HG03108 (cell line): ENCODE measurements around the gene RNU6-7.

ENCODE experiments used
- ATAC-seq: cut with Tn5 transposase; IDR thresholded peaks from one replicate; pipeline ENCODE4 v1.9.1; 2021; ENCODE audit warnings: moderate library complexity; ENCODE audit not compliant: unreplicated experiment

RNU6-7 gene

DNA sequence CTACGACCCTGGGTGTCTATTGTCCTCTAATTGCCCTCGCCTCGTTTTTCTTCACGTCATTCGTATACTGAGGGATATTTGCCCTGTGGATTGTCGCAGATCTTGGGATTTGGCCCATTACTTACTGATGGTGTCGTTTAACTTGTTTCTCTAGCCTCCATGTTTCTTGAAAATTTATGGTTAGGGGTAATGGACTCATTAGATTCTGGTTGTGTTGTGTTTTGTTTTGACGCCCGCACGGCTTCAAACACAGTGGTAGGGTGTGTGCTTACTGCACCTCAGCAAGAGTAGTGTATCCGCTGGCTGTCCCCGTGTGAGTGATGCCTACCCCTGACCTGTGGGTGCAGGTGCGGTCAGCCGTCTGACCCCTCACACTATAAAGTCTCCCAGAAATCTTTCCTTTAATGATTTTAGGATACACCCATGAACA, 2.1 kb downstream of the RNU6-7 start:
- no peak for ATAC-seq

DNA sequence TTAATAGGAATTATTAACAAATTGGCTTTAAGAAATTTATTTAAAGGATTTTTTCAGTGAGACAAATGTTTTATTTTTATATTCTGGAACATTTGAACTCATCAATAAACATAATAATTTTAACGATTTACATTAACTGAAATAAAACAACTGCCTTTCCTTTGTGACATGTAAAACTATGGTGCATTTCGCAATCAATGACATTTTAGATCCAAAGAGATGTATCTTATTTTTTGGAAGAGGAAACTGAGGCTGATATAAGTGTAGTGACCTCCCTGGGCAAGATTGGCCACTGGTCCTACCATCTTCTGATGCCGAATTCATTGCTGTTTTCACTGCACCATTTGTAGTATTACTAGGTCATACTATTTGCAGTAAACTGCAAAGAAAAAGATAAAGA, 3.7 kb downstream of the RNU6-7 start:
- no peak for ATAC-seq

GRCh38 chr14:32205984-32206383, 4.1 kb downstream of the RNU6-7 start:
- no peak for ATAC-seq

- ATAC-seq, result no peak
Observed at GRCh38 chr14:32206552-32206951, 4.7 kb downstream of the RNU6-7 start.

DNA sequence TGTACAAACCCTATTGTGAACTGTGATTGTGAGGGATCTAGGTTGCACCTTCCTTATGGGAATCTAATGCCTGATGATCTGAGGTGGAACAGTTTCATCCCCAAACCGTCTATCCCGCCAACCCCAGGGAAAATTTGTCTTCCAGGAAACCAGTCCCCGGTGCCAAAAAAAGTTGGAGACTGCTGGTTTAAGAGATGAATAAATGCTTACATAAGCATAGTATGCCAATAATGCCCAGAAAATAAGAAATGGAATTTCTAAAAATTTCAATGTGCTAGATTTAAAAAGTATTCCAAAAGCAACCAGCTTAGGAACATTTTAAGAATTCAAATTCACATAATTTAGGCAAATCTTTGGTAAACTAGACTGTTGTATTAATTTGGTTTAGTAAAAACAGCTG, 6.6 kb downstream of the RNU6-7 start:
- no peak for ATAC-seq

DNA sequence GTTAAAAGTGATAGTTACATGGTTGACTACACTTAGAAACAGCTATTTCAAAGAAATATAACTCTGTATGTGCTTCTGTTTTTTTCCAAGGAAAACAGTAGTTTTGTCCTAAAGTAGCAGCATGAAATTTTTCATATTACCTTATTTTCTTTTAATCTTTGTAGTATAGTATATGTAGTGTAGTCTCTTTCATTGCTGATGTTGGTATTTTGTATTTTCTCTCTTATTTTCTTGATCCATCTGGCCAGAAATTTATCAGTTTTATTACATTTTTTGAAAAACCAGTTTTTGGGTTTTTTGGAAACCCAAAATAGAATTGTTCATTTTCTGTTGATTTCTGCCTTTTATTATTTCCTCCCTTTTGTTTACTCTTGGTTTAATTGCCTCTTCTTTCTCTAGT, 7.6 kb downstream of the RNU6-7 start:
- no peak for ATAC-seq

DNA sequence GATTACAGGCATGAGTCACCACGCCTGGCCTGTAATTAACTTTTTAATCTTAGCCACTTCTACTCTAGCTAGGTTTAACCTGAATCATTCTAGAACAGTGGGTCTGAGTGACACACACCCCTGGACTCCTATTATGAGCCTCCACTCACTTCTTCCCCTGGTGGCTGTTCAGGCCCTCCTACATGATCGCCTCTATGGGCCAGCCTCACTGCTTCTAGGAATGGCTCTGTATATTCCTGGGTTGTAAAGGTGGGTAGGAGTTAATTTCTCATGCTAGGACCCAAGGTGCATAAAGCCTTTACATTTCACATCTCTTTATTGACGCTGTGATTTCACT, 9.2 kb downstream of the RNU6-7 start:
- ATAC-seq, result no peak

DNA sequence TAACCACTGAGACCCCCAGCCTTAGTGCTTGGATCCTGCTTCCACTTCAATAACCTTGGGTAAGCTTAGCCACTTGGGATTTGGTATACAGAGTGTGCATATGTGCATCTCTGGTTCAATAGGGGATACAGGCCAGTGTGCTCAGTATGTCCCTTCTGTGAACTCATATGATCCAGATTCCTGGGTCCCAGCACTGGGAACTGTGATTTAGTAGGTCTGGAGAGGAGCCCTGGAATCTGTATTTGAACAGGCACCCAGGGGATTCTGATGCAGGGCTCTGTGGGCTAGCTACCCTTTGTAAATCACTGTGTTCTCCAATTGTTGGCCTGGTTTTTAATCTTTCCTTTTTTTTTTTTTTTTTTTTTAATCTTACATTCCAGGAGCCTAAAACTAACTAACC, 11.0 kb downstream of the RNU6-7 start:
- no peak for ATAC-seq

- ATAC-seq, result no peak
Observed at GRCh38 chr14:32217301-32217700, 15.5 kb downstream of the RNU6-7 start.

DNA sequence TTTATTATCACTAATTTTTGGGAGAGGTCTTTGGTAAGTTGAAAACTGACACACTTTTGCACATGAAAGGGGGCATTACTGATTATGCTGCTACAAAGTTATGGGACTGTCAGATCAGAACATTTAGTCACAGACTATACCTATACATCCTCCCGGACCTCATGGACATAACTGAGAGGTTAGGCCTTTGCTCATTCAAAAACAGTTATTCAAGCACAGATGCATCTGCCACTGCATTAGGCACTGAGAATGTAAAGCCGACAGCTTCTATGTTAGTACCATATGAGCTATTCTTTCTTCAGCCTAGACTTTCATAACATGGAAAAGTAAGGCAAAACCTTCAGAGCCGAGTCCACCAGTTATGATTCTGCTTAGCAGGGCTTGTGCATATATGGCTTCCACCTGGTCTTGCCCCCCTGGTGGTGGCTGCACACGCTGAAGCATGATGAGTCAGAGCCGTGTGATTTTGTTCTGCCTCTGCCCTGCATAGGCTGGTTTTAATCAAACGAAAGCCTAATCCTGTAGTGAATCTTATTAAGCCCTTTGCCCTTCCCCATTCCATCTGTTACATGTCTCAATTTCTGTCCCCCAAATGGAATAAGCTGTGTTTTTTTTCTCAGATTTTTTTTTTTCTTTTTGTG, 23.0 kb downstream of the RNU6-7 start:
- ATAC-seq, result no peak

- ATAC-seq, result no peak
Observed at GRCh38 chr14:32225378-32225920, 23.6 kb downstream of the RNU6-7 start.

DNA sequence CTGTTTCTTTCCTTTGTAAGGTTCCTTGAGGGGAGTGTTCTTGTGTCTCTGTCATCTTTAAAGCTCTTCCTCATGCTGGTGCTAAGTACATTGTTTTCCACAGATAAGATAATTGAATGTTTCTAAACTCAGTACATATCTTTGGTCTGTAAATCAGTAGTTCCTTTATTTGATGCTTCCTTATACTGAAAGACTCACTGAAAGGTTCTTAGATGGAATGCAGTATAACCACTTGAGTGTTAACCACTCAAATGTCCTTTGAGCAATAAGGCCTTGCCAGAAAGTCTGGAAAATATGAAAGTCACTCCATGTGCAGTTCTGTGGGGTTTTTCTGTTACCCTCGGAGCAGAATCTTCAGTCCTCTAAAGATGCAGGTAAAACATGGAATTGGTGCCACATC, 24.2 kb downstream of the RNU6-7 start:
- no peak for ATAC-seq

DNA sequence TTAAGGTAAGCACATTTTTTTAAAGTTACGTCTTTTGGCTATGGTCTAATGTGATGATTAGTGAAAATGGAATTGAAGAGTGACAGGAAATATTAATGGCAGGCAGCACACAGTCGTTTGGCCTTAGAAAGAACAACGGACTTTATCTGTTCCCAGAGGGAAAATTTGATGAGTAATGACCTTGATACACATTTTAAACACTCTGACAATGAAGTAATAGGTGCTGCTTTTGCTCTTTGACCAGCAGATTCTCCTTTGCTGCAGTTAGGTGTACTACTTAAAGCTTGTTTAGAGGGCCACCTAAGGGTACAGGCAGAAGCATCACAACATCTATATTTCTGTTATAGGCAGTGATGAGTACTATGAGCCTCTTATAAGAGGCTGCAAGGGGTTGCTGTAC, 28.3 kb downstream of the RNU6-7 start:
- no peak for ATAC-seq

- ATAC-seq, result no peak
Observed at GRCh38 chr14:32230695-32231280, 28.9 kb downstream of the RNU6-7 start.

- ATAC-seq, result no peak
Observed at GRCh38 chr14:32232481-32232880, 30.6 kb downstream of the RNU6-7 start.

GRCh38 chr14:32233260-32233659, 31.4 kb downstream of the RNU6-7 start:
- ATAC-seq, result no peak

DNA sequence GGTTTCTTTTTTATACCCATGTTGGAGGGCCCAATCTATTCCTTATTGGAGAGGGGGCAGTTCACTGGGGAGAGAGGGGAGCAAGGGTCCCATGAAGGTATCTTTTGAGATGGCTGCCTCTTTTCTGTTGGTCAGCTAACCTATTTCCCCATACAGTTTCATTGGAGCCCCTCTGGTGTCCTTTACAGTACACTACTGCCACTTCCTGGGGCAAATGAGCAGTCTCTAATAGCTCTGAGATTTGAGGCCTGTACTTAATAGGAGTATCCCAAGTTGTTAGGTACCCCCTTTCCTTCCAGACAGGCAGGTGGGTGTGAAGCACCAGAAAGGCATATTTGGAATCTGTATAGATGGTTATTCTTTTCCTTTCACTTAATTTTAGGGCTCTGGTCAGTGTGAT, 42.6 kb downstream of the RNU6-7 start:
- no peak for ATAC-seq

GRCh38 chr14:32246751-32247150, 44.9 kb downstream of the RNU6-7 start:
- ATAC-seq, result no peak

- ATAC-seq, result no peak
Observed at GRCh38 chr14:32249371-32249770, 47.5 kb downstream of the RNU6-7 start.

GRCh38 chr14:32249780-32250179, 47.9 kb downstream of the RNU6-7 start:
- ATAC-seq, result no peak

DNA sequence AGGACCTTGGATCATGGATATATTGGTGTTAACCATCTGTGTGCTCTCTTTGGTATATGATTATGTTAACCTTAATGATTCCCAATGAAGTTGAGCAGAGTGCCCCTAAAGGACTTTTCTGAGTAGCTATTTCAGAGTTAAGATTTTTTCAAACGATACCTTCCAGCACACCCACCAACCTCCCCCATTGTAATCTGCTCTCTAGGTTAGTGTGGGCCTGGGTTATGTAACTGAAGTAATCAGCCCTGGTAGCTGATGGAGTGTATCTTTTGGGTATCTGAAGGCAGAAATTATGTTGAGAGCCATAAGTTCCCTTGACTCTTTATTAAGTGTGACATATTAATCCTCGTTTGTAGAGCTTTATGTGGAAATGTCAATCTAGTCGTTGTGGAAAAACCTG, 48.8 kb downstream of the RNU6-7 start:
- no peak for ATAC-seq

- ATAC-seq, result no peak
Observed at GRCh38 chr14:32251530-32251929, 49.7 kb downstream of the RNU6-7 start.
